Activated CD4-positive, alpha-beta T cell treated with anti-CD3 and anti-CD28 coated beads for 24 hours (primary cell): ENCODE data around the gene THSD4.

Experiments
- DNase-seq, 2 donors: peaks; one replicate each; pipeline ENCODE4 v3.0.0-alpha.2; 2020; ENCODE audit warnings: low read depth in 2 of 2

Gene THSD4

GRCh38 chr15:71688509-71689094, 573.3 kb downstream of the THSD4 start:
- DNase-seq = no peak

- no peak for DNase-seq
These were observed 575.8 kb downstream of the THSD4 start for GRCh38 chr15:71691081-71691457.

- no peak for DNase-seq
These were observed 576.5 kb downstream of the THSD4 start for GRCh38 chr15:71691458-71692417.

GRCh38 chr15:71697236-71697635, 582.0 kb downstream of the THSD4 start:
- DNase-seq = no peak

DNA sequence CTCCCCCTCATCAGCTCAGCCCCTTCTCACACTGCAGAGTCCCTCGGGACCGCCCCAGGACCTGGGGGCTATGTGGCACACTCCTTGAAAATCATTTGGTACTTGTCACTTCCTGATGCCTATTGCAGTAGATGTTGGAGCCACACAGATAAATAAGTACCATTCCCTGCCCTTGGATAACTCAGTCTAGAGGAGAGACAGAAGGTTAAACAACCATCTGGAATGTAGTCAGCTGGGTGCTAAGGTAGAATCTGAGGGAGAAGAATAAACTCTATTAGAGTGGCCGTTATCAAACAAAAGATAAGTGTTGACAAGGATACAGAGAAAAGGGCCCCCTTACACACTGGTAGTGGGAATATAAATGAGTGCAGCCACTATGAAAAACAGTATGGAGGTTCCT, 582.8 kb downstream of the THSD4 start:
- no peak for DNase-seq

DNA sequence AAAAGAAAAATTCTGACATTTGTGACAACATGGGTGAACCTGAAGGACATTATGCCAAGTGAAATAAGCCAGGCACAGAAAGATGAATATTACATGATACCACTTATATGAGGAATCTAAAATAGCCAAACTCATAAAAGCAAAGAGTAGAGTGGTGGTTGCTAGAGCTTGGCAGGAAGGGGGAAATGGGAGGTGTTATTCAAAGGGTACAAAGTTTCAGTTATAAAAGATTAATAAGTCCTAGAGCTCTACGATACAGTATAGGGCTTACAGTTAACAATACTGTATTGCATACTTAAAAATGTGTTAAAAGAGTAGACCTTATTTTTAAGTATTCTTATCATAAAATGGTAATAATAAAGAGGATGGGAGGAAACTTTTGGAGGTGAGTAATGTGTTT, 583.5 kb downstream of the THSD4 start:
- no peak for DNase-seq

DNA sequence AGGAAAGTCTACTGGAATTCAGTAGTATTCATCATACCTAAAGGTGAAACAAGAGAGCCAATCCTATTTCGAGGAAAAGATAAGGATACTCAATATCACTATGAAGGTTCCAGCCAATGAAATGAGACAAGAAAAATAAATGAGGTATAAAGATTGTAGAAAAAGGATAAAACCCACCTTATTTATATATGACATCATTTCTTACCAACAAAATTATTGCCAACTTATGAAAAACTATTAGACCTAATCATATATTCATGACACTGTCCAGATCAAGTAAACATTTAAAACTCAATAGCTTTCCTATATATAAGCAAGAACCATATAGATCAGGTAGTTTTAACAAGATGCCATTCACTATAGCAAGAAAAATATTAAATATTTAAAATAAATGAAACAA, 584.7 kb downstream of the THSD4 start:
- no peak for DNase-seq

- no peak for DNase-seq
These were observed 586.5 kb downstream of the THSD4 start for GRCh38 chr15:71701808-71702207.

DNA sequence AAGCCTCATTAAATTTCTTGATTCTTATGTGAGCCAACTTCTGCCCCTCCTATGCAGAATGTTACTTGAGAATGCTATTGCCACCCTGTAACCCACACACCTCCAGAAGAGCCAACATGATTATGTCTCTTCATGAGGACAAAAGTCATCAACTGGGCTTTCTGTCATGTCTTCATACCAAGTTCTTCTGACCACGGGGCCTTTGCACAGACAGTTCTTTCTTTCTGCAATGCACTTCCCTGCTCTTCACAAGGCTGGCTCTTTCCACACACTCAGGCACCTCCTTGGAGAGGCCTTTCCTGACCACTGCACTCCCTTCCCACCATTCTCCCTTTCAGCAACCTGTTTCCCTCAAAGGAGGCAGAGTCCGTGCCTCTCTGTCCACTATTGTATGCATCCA, 587.2 kb downstream of the THSD4 start:
- DNase-seq = no peak

DNA sequence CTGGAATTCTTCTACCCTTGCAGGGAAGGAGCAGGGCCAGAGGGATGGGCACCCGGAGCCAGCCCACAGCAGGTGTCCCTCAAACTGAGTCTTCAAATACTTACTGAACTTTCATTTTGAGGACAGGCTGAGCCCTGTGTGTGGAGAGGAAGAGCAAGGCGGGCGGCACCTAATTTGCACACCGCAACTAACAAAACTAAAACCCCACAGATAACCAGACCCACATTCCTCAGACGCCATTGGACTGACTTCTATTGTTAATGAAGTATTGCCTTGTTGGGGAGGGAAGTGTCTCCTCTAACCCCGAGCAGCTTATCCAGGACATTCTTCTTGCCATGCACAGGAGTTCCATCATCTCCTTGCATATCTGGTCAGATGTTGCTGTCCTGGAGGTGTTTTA, 589.9 kb downstream of the THSD4 start:
- no peak for DNase-seq

DNA sequence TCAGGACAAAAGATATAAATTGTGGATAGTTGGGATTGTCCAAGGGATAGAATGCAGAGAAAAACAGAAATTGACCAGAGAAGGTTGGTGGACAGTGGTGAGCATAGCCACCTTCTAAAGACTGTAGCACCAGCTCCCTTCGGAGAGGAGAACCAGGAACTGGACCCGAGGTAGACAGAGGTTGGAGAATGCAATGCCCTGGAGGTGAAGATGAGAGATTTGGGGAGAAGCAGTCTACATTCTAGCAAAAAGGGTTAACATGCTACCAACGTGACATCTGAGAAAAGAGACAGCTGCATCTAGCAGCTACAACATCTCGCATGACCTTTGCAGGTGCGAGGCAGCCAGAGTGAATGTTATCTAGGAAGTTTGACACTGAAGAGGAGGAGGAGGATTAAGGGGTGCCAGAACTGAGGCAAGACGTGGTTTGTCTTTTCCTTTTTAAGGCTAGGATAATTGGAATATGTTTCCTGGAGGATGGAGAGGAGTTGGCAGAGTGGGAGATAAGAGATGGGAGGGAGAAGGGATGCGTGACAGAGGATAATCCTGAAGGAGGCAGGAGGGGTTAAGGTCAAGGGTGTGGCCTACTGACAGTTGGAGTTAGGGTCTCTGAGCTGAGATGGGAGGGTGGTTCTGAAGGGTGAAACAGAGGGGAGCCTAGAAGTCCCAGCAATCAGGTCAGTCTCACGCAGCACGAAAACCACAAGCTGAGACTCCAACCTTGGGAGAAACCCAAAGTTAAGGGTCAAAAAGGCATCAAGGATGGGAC, 591.4 kb downstream of the THSD4 start:
- DNase-seq = no peak

DNA sequence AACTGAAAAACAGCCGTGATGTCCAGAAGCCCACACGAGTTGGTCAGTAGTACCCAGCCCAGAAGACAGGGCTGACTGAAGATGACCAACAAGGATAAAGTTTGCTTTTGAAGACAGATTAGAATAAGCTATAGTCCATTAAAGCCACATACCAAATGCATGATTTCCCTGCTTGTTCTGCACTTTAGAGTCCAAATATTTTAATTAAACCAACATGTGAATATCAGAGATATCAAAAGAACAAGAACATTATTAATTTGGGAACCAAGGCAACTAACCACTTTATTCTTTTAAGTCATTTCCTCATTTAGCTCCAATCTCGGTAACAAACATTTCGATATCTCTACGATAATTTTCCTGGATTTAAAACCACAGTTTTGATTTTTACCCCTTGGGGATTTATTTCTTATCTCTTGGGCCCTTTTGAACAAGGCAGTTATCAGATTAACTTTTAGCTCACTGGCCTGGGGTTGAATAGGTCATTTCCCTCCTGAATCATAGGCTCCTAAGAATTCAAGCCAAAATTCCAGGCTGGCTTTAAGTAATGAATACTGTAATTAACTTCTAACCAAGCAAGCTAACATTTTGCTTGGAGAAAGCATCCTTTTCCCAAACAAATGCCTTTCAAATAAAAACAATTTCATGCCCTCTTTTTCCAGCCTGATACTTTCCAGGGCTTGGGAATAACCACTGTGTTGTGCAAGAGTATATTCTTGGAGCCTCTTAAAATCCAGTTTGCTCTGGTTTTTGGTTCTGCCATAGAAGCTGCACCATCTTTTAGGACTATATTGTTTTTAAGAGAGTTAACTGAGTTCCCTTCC, 592.2 kb downstream of the THSD4 start:
- no peak for DNase-seq

- no peak for DNase-seq
These were observed 592.8 kb downstream of the THSD4 start for GRCh38 chr15:71708051-71708429.

DNA sequence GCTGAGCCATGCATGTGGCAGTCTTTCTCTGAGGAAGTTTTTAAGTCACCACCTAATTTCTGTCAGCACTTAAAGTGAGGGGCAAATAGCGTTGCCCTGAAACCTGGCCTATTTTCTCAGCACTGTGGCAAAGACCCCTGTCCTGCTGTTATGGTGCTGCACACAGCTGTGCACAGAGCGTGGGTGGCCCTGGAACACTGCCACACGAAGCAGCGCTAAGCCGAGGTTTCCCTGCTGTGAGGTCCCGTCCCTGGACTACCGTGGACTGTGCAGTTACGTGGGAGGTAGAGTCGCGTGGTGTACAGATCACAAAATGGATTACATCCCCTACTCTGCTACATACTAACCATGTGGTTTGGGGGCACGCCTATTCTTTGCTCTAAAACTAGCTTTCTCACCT, 593.5 kb downstream of the THSD4 start:
- DNase-seq = no peak

- DNase-seq = no peak
These were observed 594.6 kb downstream of the THSD4 start for GRCh38 chr15:71709808-71710418.

DNA sequence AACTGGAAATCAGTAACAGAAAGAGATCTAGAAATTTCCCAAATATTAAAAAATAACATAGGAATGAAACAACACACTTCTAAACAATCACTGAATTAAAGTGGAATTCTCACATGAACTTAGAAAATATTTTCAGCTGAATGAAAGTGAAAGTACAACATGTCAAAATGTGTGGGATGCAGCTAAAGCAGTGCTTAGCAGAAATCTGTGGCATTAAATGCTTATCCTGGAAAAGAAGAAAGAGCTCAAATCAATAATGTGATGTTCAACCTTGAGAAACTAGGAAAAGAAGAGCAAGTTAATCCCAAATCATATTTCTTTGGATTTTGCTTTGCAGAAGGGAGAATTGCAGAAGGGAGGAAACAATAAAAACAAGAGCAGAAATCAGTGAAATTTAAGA, 596.9 kb downstream of the THSD4 start:
- no peak for DNase-seq

GRCh38 chr15:71713191-71713809, 598.0 kb downstream of the THSD4 start:
- no peak for DNase-seq

DNA sequence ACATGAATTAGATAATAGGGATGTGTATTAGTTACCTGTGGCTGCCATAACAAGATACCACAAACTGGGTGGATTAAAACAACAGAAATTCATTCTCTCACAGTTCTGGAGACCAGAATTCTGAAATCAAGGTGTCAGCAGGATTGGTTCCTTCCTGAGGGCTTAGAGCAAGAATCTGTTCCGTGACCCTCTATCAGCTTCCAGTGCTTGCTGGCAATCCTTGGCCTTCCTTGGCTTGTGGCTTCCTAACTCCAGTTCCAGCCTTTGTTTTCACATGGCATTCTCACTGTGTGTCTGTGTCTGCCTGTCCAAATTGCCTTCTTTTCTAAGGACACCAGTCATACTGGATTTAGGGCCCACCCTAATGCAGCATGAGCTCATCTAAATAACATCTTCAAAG, 600.6 kb downstream of the THSD4 start:
- no peak for DNase-seq

DNA sequence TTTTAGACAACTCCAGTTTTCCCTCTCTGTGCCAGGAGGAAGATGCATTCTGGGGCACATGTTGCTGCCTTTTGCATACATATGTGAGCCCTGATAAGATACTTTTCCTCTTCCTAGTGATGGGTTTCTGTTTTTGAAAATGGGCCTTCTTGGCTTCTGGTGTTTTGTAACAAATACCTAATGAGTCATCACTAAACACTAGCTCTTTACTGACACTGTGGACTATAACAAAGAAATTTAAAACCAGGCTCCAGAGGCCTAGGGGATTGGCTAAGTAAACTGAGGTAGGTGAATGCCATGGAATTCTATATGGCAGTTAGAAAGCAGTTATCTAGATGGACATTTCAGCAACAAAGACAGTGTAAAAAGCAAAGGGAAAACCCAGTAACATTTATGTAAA, 601.7 kb downstream of the THSD4 start:
- DNase-seq = no peak

GRCh38 chr15:71718116-71718910, 603.0 kb downstream of the THSD4 start:
- no peak for DNase-seq
